Left cardiac atrium (tissue), 4 donors: ENCODE measurements around the gene PRPF6. TPM values are rescaled to one million over a fixed set of nuclear protein-coding genes. Genes with fewer than 3 reads are reported as not detected.
A peak's percentile ranks its signal among the peaks of the same experiment; 100 is the strongest.
"Not testable (repeated sequence)": the region's sequence is repeated elsewhere in the genome, so short reads cannot be mapped to it uniquely, and the experiment has no call there.

Experiments
- ATAC-seq, 2 donors: fragments of 200-7000 bp; cut with Tn5 transposase; one replicate each; pipeline ENCODE4 v1.9.1; 2020; ENCODE audit warnings: mild to moderate bottlenecking in 2 of 2, moderate library complexity in 2 of 2
- DNase-seq: peaks from one replicate; pipeline ENCODE4 v3.0.0-alpha.2; 2020
- intact Hi-C, 2 donors: fragments of 100-400 bp; cut with DNase I; formaldehyde crosslinking; loops; one replicate each; pipeline versions ENCODE4 v1.14.1 to v1.15.1; 2022 to 2023
- total RNA-seq, 2 donors: library from RNA; stranded (reverse); fragmentation: NEBNext Ultra II Directional; extraction: Animal tissue kit (Norgen Biotek cat#: 25700); gene quantifications; one replicate each; pipeline ENCODE4 v1.2.1, GENCODE V29; 2021
- donor health status: DM: no; HTN: yes; CAD: no.
- donor health status: DM: no; HTN: yes; CAD: no; lungs with severe emphysema.
- donor health status: DM: yes; HTN: yes; CAD: no.
- donor health status: Dilated cardiomyopathy.

PRPF6 gene
- total RNA-seq, 2 donors from 2014 or later, result 38.8 to 43.9 TPM

- intact Hi-C loops, result loop anchor here (5.0 kb wide), 3 partner anchors 63 to 433 kb away; partner anchors contain the start of gene PTK6 (in 1 of the 2)
- peak; percentile 43 to 64 for ATAC-seq
- peak; percentile 82 for DNase-seq
These were observed 10.9 kb upstream of the PRPF6 start, which contains the start of gene ZNF512B for GRCh38 chr20:63969838-63970713. ZNF512B (minus strand) TSS chr20:63969930; CDS start chr20:63967950, 1,980 bp downstream.

- intact Hi-C loops, result loop anchor here (5.0 kb wide), 3 partner anchors 64 to 434 kb away; partner anchors contain the start of gene PTK6 (in 1 of the 2)
- no peak for ATAC-seq
- no peak for DNase-seq
These were observed 10.1 kb upstream of the PRPF6 start for GRCh38 chr20:63970714-63971431.

GRCh38 chr20:63971960-63972311 lies 9.0 kb upstream of the PRPF6 start:
- DNase-seq, ATAC-seq: not testable (repeated sequence)
- intact Hi-C loops, result loop anchor here (5.0 kb wide), 3 partner anchors 65 to 435 kb away; partner anchors contain the start of gene PTK6 (in 1 of the 2)

- intact Hi-C loops, result loop anchor here (5.0 kb wide), 3 partner anchors 65 to 435 kb away; partner anchors contain the start of gene PTK6 (in 1 of the 2)
- ATAC-seq (no peak), DNase-seq (peak; percentile 46)
These were observed 8.4 kb upstream of the PRPF6 start for GRCh38 chr20:63972312-63973159.

GRCh38 chr20:63973160-63973479 lies 7.8 kb upstream of the PRPF6 start:
- no peak for DNase-seq
- no peak for ATAC-seq
- intact Hi-C loops, result loop anchor here (5.0 kb wide), 3 partner anchors 66 to 436 kb away; partner anchors contain the start of gene PTK6 (in 1 of the 2)

GRCh38 chr20:63973636-63974401 lies 7.1 kb upstream of the PRPF6 start:
- peak; percentile 82 to 85 for ATAC-seq
- intact Hi-C loops, result loop anchor here (5.0 kb wide), 3 partner anchors 67 to 437 kb away; partner anchors contain the start of gene PTK6 (in 1 of the 2)
- peak; percentile 92 for DNase-seq

GRCh38 chr20:63974402-63975200 lies 6.3 kb upstream of the PRPF6 start:
- DNase-seq, result peak; percentile 25
- no peak for ATAC-seq
- intact Hi-C loops, result loop anchor here (5.0 kb wide), 3 partner anchors 67 to 437 kb away; partner anchors contain the start of gene PTK6 (in 2 of the 2)

- intact Hi-C loops, result loop anchor here in 1 of 2 donors (5.0 kb wide), 1 partner anchor 439 kb away; the partner anchor contains the start of gene PTK6
- ATAC-seq, DNase-seq: not testable (repeated sequence)
These were observed 4.4 kb upstream of the PRPF6 start for GRCh38 chr20:63976511-63976910.

GRCh38 chr20:63976980-63977738 lies 3.8 kb upstream of the PRPF6 start:
- DNase-seq, result peak; percentile 24
- no peak for ATAC-seq
- intact Hi-C loops, result loop anchor here in 1 of 2 donors (5.0 kb wide), 1 partner anchor 440 kb away; the partner anchor contains the start of gene PTK6

- intact Hi-C loops, result loop anchor here in 1 of 2 donors (5.0 kb wide), 1 partner anchor 441 kb away; the partner anchor contains the start of gene PTK6
- ATAC-seq (peak in 1 of 2 donors; percentile 2), DNase-seq (peak; percentile 30)
These were observed 3.1 kb upstream of the PRPF6 start for GRCh38 chr20:63977739-63978276.

GRCh38 chr20:63978319-63979228 lies 2.4 kb upstream of the PRPF6 start:
- DNase-seq (peak; percentile 83), ATAC-seq (peak; percentile 27 to 42)
- intact Hi-C loops, result loop anchor here in 1 of 2 donors (5.0 kb wide), 1 partner anchor 441 kb away; the partner anchor contains the start of gene PTK6

GRCh38 chr20:63979229-63979556 lies 1.7 kb upstream of the PRPF6 start:
- intact Hi-C loops, result loop anchor here in 1 of 2 donors (5.0 kb wide), 1 partner anchor 442 kb away; the partner anchor contains the start of gene PTK6
- DNase-seq (no peak), ATAC-seq (no peak)

GRCh38 chr20:63979557-63980316 lies 1.2 kb upstream of the PRPF6 start, which contains the start of gene SAMD10:
SAMD10 (minus strand) TSS chr20:63979642; CDS start chr20:63979467, 175 bp downstream.
- ATAC-seq, result peak; percentile 3 to 24
- DNase-seq, result peak; percentile 50
- intact Hi-C loops, result loop anchor here in 1 of 2 donors (5.0 kb wide), 2 partner anchors 78 to 442 kb away; partner anchors contain the start of gene PTK6
